Brain microvascular endothelial cell (primary cell): Measurements from ENCODE around the gene DYSF.

Experiments
- DNase-seq: peaks from one replicate; pipeline ENCODE4 v3.0.0-alpha.2; 2020
- H3K27ac ChIP-seq: fragments of 250-450 bp; sonication (Bioruptor Pico); 2 replicates; pipeline ENCODE4 v1.5.1; 2020; ENCODE audit warnings: mild to moderate bottlenecking, moderate library complexity
- H3K27me3 ChIP-seq: fragments of 250-450 bp; sonication (Bioruptor Pico); replicated peaks from 2 replicates; pipeline ENCODE4 v1.5.1; 2020; ENCODE audit warnings: mild to moderate bottlenecking
- H3K36me3 ChIP-seq: fragments of 250-450 bp; sonication (Bioruptor Pico); replicated peaks from 2 replicates; pipeline ENCODE4 v1.5.1; 2020; ENCODE audit warnings: mild to moderate bottlenecking
- H3K4me3 ChIP-seq: 2 replicates; pipeline ENCODE4 v1.5.1; 2011; ENCODE audit warnings: low read depth, mild to moderate bottlenecking, control low read depth, low read length, moderate library complexity
- in situ Hi-C: cut with HindIII; loops from 2 replicates; pipeline ENCODE4 v1.10.0; 2017; ENCODE audit warnings: low sequenced_read_pairs, low pct_ligation_motif_present
- TF ChIP-seq, protein P1 (sequence below): IDR thresholded peaks from 2 replicates; pipeline ENCODE4 v1.5.1; 2011; ENCODE audit warnings: low read depth, mild to moderate bottlenecking, moderate library complexity, low read length, control low read depth, inconsistent platforms; ENCODE audit errors: missing control alignments

DYSF gene

GRCh38 chr2:71721362-71721665 is 268.0 kb downstream of the DYSF start:
- H3K4me3 ChIP-seq: no peak overlapping the region
- H3K27ac ChIP-seq: no peak overlapping the region
- H3K27me3 ChIP-seq: no peaks in the 10 kb centered on the region
- DNase-seq: no peak
- no peaks in the 10 kb centered on the region for H3K36me3 ChIP-seq
- TF ChIP-seq, protein P1, sequence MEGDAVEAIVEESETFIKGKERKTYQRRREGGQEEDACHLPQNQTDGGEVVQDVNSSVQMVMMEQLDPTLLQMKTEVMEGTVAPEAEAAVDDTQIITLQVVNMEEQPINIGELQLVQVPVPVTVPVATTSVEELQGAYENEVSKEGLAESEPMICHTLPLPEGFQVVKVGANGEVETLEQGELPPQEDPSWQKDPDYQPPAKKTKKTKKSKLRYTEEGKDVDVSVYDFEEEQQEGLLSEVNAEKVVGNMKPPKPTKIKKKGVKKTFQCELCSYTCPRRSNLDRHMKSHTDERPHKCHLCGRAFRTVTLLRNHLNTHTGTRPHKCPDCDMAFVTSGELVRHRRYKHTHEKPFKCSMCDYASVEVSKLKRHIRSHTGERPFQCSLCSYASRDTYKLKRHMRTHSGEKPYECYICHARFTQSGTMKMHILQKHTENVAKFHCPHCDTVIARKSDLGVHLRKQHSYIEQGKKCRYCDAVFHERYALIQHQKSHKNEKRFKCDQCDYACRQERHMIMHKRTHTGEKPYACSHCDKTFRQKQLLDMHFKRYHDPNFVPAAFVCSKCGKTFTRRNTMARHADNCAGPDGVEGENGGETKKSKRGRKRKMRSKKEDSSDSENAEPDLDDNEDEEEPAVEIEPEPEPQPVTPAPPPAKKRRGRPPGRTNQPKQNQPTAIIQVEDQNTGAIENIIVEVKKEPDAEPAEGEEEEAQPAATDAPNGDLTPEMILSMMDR: no peak
- in situ Hi-C loops: no loop called here

- no peak for DNase-seq
- no peak overlapping the region for H3K27ac ChIP-seq
- no peaks in the 10 kb centered on the region for H3K27me3 ChIP-seq
- no peak overlapping the region for H3K4me3 ChIP-seq
- TF ChIP-seq, protein P1: no peak
- no peaks in the 10 kb centered on the region for H3K36me3 ChIP-seq
- in situ Hi-C loops: no loop called here
Observed at GRCh38 chr2:71721669-71722068, 268.3 kb downstream of the DYSF start.

- Histone ChIP-seq H3K27me3 (no peaks in the 10 kb centered on the region), H3K27ac (no peak overlapping the region), H3K36me3 (no peaks in the 10 kb centered on the region), H3K4me3 (no peak overlapping the region)
- in situ Hi-C loops: no loop called here
- DNase-seq: no peak
- TF ChIP-seq, protein P1: no peak
Observed at GRCh38 chr2:71722286-71722685, 268.9 kb downstream of the DYSF start.

DNA sequence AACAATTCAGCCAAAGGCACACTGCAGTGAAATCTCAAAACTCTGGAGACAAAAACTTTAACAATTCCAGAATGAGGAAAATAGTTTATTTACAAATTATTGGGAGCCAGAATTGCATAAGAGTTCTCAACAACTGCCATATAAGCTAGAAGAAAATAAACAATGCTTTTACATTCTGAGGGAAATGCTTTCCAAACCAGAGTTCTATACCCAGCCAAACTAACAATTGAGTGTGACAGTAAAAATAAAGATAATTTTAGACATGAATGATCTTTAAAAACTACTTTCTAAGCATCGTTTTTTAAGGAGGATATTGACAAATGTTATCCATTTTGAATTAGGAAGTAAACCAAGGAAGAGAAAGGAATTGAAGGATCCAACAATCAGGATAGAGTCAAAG is 271.4 kb downstream of the DYSF start:
- DNase-seq: no peak
- no peaks in the 10 kb centered on the region for H3K27me3 ChIP-seq
- in situ Hi-C loops: no loop called here
- no peaks in the 10 kb centered on the region for H3K36me3 ChIP-seq
- no peak overlapping the region for H3K27ac ChIP-seq
- TF ChIP-seq, protein P1: no peak
- no peak overlapping the region for H3K4me3 ChIP-seq

DNA sequence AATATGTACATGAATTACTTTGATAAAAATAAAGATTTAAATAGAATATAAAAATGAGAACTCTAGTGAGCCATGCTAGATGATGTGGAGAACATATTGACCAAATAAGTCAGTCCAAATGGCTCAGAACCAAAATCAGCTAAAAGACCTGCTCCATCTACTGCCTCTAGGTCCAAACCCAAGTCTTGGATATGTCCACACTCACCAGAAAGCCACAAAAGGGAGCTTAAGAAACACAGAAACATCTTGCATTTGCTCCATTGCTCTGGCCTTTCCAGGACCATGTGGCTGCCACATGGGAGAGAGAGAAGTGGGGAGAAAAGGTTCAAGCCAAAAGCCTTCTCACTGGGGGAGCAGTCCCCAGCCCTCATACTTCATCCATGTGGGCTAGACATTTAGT is 272.5 kb downstream of the DYSF start:
- Histone ChIP-seq H3K27ac (no peak overlapping the region), H3K36me3 (no peaks in the 10 kb centered on the region), H3K27me3 (no peaks in the 10 kb centered on the region), H3K4me3 (no peak overlapping the region)
- DNase-seq: no peak
- in situ Hi-C loops: no loop called here
- TF ChIP-seq, protein P1: no peak

DNA sequence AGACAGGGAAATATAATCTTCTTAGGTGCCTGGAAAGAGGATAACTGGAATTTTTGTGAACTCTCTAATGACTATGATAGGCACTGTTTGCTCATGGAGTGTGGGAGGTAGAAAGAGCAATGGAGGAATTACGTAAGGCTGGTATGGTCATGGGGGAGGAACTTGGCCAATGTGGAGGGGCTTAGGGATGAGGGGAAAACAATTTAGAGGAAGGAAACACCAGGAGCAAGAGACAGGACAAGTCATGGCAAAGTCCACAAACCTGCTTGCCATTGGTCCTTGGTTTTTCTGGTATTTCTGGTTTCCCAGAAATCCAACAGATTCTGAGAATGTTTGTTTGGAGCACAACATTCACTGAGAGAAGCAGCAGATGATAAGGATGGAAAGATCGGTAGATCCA is 274.2 kb downstream of the DYSF start:
- Histone ChIP-seq H3K27me3 (no peaks in the 10 kb centered on the region), H3K36me3 (no peaks in the 10 kb centered on the region), H3K27ac (no peak overlapping the region), H3K4me3 (no peak overlapping the region)
- no peak for DNase-seq
- TF ChIP-seq, protein P1: no peak
- in situ Hi-C loops: no loop called here
